Sigmoid colon (tissue), 7 donors: ENCODE measurements around the gene FNDC4. TPM values are rescaled to one million over a fixed set of nuclear protein-coding genes. Genes with fewer than 3 reads are reported as not detected.

Experiments used
- DNase-seq: peaks from one replicate; pipeline ENCODE4 v3.0.0-alpha.2; 2019
- H3K27ac ChIP-seq, 4 donors: fragments of 200-600 bp; sonication (generic); one replicate each; pipeline ENCODE4 v1.5.1; 2016 to 2019; ENCODE audit warnings: mild to moderate bottlenecking in 1 of 4
- H3K27me3 ChIP-seq, 3 donors: fragments of 200-600 bp; sonication (generic); one replicate each; pipeline ENCODE4 v1.5.1; 2019; ENCODE audit warnings: mild to moderate bottlenecking in 1 of 3
- H3K36me3 ChIP-seq, 4 donors: fragments of 200-600 bp; sonication (generic); one replicate each; pipeline ENCODE4 v1.5.1; 2016 to 2019
- H3K4me1 ChIP-seq, 4 donors: fragments of 200-600 bp; sonication (generic); one replicate each; pipeline ENCODE4 v1.5.1; 2017 to 2019
- H3K4me3 ChIP-seq, 4 donors: fragments of 200-600 bp; sonication (generic); one replicate each; pipeline ENCODE4 v1.5.1; 2017 to 2019; ENCODE audit warnings: mild to moderate bottlenecking in 2 of 4, moderate library complexity in 1 of 4
- H3K9me3 ChIP-seq, 4 donors: fragments of 200-600 bp in 3 of 4; sonication (generic) in 3 of 4; one replicate each; pipeline versions ENCODE4 v1.5.1 to v1.6.1; 2013 to 2019
- EP300 ChIP-seq, 4 donors: sonication (generic); formaldehyde crosslinking; IDR thresholded peaks; one replicate each; pipeline ENCODE4 v1.6.1; 2017; ENCODE audit warnings: antibody characterized with exemption in 4 of 4
- POLR2A ChIP-seq, 2 donors: fragments of 450-650 bp; IDR thresholded peaks; one replicate each; pipeline ENCODE4 v1.6.1; 2016; ENCODE audit warnings: antibody characterized with exemption in 2 of 2, mild to moderate bottlenecking in 2 of 2, moderate library complexity in 2 of 2
- POLR2AphosphoS5 ChIP-seq, 4 donors: sonication (generic); formaldehyde crosslinking; IDR thresholded peaks; one replicate each; pipeline ENCODE4 v1.6.1; 2017; ENCODE audit warnings: antibody characterized with exemption in 4 of 4
- WGBS, 2 donors: extraction: QIAGEN DNeasy Blood & Tissue Kit; methylation state at CpG; one replicate each; pipeline ENCODE4 v1.1.7; 2013; 5-methylcytosine and 5-hydroxymethylcytosine counted together
- intact Hi-C: fragments of 100-400 bp; cut with DNase I; formaldehyde crosslinking; loops from one replicate; pipeline ENCODE4 v1.15.1; 2023
- polyA plus RNA-seq, 3 donors: library from polyadenylated mRNA; stranded (reverse); fragments of 200-250 nt; gene quantifications; one replicate each; pipeline ENCODE4 v1.2.3, GENCODE V29; 2013
- total RNA-seq, 4 donors: library from RNA; depleted of rRNA; stranded (reverse); fragments of >200 nt; gene quantifications; one replicate each; pipeline ENCODE4 v1.1.0, GENCODE V29; 2016
- TF ChIP-seq, protein P1 (sequence below), 4 experiments: fragments of 450-650 bp in 3 of 4; fragments of 200-600 bp in 1 of 4; IDR thresholded peaks; one replicate each; pipeline ENCODE4 v1.5.1; 2016 to 2019; ENCODE audit warnings: antibody characterized with exemption in 4 of 4, mild to moderate bottlenecking in 3 of 4, moderate library complexity in 2 of 4
- donor health status: healthy with polysubstance abuse.
- donor health status: Bipolar disorder and iron deficiency.
- donor health status: healthy.

Gene FNDC4
- total and polyA plus RNA-seq, 7 donors: 0.69 to 6.8 (median 6.1) TPM

- Histone ChIP-seq H3K27ac (no peak overlapping the region), H3K9me3 (no peaks in the 10 kb centered on the region), H3K36me3 (no peaks in the 10 kb centered on the region), H3K4me1 (no peaks in the 10 kb centered on the region), H3K27me3 (no peaks in the 10 kb centered on the region), H3K4me3 (no peak overlapping the region)
- intact Hi-C loops: no loop called here
- DNase-seq: no peak
- TF ChIP-seq POLR2AphosphoS5 (IDR thresholded peaks at IDR 0.05) (no peak), POLR2A (IDR thresholded peaks at IDR 0.05) (no peak), EP300 (IDR thresholded peaks at IDR 0.05) (no peak)
- TF ChIP-seq, protein P1, sequence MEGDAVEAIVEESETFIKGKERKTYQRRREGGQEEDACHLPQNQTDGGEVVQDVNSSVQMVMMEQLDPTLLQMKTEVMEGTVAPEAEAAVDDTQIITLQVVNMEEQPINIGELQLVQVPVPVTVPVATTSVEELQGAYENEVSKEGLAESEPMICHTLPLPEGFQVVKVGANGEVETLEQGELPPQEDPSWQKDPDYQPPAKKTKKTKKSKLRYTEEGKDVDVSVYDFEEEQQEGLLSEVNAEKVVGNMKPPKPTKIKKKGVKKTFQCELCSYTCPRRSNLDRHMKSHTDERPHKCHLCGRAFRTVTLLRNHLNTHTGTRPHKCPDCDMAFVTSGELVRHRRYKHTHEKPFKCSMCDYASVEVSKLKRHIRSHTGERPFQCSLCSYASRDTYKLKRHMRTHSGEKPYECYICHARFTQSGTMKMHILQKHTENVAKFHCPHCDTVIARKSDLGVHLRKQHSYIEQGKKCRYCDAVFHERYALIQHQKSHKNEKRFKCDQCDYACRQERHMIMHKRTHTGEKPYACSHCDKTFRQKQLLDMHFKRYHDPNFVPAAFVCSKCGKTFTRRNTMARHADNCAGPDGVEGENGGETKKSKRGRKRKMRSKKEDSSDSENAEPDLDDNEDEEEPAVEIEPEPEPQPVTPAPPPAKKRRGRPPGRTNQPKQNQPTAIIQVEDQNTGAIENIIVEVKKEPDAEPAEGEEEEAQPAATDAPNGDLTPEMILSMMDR (IDR thresholded peaks at IDR 0.05): no peak
Measured at GRCh38 chr2:27501042-27501441, 6.0 kb upstream of the FNDC4 start.

DNA sequence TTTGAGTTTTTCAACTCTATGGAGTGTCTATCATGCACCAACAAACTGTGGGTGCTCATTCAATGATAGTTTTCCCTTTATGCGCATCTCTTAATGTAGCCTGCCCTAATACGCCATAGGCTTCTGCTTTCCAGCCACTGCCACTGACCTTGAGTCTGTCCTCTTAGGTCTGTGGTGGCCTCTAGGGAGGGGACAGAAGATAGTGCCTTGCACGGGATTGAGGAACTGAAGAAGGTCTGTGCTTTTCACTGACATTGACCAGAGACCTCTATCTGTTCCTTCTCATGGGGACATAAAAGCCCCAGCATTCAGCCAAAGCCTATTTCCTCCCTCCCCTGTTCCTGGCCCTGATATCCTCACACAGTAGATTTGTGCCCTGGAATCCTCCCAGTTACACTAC is 4.0 kb upstream of the FNDC4 start:
- 80 to 89% methylated on average over 3 of the region's 3 CpGs for WGBS, 2 donors
- H3K4me1 ChIP-seq: peaks cover 0 to 16% (median 10%) of the 10 kb centered on the region in 4 donors
- DNase-seq: no peak
- no peaks in the 10 kb centered on the region for H3K27me3 ChIP-seq
- H3K36me3 ChIP-seq: no peaks in the 10 kb centered on the region
- H3K9me3 ChIP-seq: no peaks in the 10 kb centered on the region
- TF ChIP-seq EP300 (IDR thresholded peaks at IDR 0.05): no peak
- no peak for TF ChIP-seq POLR2A (IDR thresholded peaks at IDR 0.05)
- TF ChIP-seq, protein P1 (IDR thresholded peaks at IDR 0.05): no peak
- TF ChIP-seq POLR2AphosphoS5 (IDR thresholded peaks at IDR 0.05): no peak
- no peak overlapping the region for H3K27ac ChIP-seq
- intact Hi-C loops: loop anchor here (10.0 kb wide), 1 partner anchor 284 kb away; the partner anchor contains the start of genes ATRAID, CAD and SLC5A6
- H3K4me3 ChIP-seq: no peak overlapping the region

GRCh38 chr2:27497288-27497627 is 2.3 kb upstream of the FNDC4 start:
- H3K4me3 ChIP-seq: no peak overlapping the region
- peaks cover 0 to 16% (median 11%) of the 10 kb centered on the region in 4 donors for H3K4me1 ChIP-seq
- DNase-seq: no peak
- intact Hi-C loops: loop anchor here (10.0 kb wide), 1 partner anchor 282 kb away; the partner anchor contains the start of genes ATRAID, CAD and SLC5A6
- no peaks in the 10 kb centered on the region for H3K9me3 ChIP-seq
- no peaks in the 10 kb centered on the region for H3K27me3 ChIP-seq
- no peaks in the 10 kb centered on the region for H3K36me3 ChIP-seq
- H3K27ac ChIP-seq: no peak overlapping the region
- 75 to 90% methylated on average over 4 of the region's 4 CpGs for WGBS, 2 donors
- TF ChIP-seq POLR2AphosphoS5 (IDR thresholded peaks at IDR 0.05) (no peak), EP300 (IDR thresholded peaks at IDR 0.05) (no peak), POLR2A (IDR thresholded peaks at IDR 0.05) (no peak)
- TF ChIP-seq, protein P1 (IDR thresholded peaks at IDR 0.05): no peak

- Histone ChIP-seq H3K27me3 (no peaks in the 10 kb centered on the region), H3K36me3 (no peaks in the 10 kb centered on the region), H3K4me1 (peaks cover 0 to 16% (median 11%) of the 10 kb centered on the region in 4 donors), H3K27ac (no peak within 1 kb of the TSS), H3K9me3 (no peaks in the 10 kb centered on the region), H3K4me3 (no peak within 1 kb of the TSS)
- WGBS, 2 donors: 37 to 66% methylated on average over 12 of the region's 12 CpGs
- intact Hi-C loops: loop anchor here (10.0 kb wide), 1 partner anchor 282 kb away; the partner anchor contains the start of genes ATRAID, CAD and SLC5A6
- no peak for DNase-seq
- TF ChIP-seq, protein P1 (IDR thresholded peaks at IDR 0.05): no peak
- TF ChIP-seq POLR2A (IDR thresholded peaks at IDR 0.05): no peak
- TF ChIP-seq POLR2AphosphoS5 (IDR thresholded peaks at IDR 0.05): no peak
- TF ChIP-seq EP300 (IDR thresholded peaks at IDR 0.05): no peak
Measured at GRCh38 chr2:27496357-27497287, 1.6 kb upstream of the FNDC4 start, which contains the start of gene GCKR. Gene GCKR, plus strand, starts transcription at chr2:27496839. Its CDS starts 66 bp downstream, at chr2:27496905.
